ENCODE measurements around the gene AP3D1. TPM values are rescaled to one million over a fixed set of nuclear protein-coding genes. Genes with fewer than 3 reads are reported as not detected.

Gene AP3D1
- total and polyA plus RNA-seq, 9 of the 15 experiments (the other 6 are each of a cell fraction or from before 2014, with no cell fraction given) = 1.2 to 86.1 (median 35.9) TPM

GRCh38 chr19:2171349-2172145 lies 20.2 kb upstream of the AP3D1 start (continued):
- peak; percentile 70; the same call in 1 of the 2 replicates for TF ChIP-seq CTBP1 (IDR thresholded peaks at IDR 0.05; ENCODE audit: borderline replicate concordance)
- TF ChIP-seq CC2D1A (IDR thresholded peaks at IDR 0.05) = peak; percentile 75
- TF ChIP-seq ZSCAN29 (IDR thresholded peaks at IDR 0.05) = no peak
- no peak for TF ChIP-seq ZNF146 (CRISPR knock-in tag; IDR thresholded peaks at IDR 0.05; ENCODE audit: unreplicated experiment)
- TF ChIP-seq ZNF41 (CRISPR knock-in tag; conservative IDR thresholded peaks at IDR 0.05) = no peak
- TF ChIP-seq SMAD1 (IDR thresholded peaks at IDR 0.05; ENCODE audit: low read depth, low read length, partially characterized antibody) = no peak
- TF ChIP-seq MEIS2 (IDR thresholded peaks at IDR 0.05; ENCODE audit: partially characterized antibody) = peak; percentile 91
- peak; percentile 96 for TF ChIP-seq ARID1B (IDR thresholded peaks at IDR 0.05)
- TF ChIP-seq MYNN (IDR thresholded peaks at IDR 0.05) = 0 out of 2 replicates have a peak, but pooled peaks have one; percentile 72
- TF ChIP-seq MYNN (CRISPR knock-in tag; IDR thresholded peaks at IDR 0.05) = no peak
- TF ChIP-seq ZC3H8 (IDR thresholded peaks at IDR 0.05) = no peak
- TF ChIP-seq TFAP4 (CRISPR knock-in tag; IDR thresholded peaks at IDR 0.05; ENCODE audit: borderline replicate concordance) = peak; percentile 46; the same call in 1 of the 2 replicates
- no peak for TF ChIP-seq KLF13 (tag; IDR thresholded peaks at IDR 0.05; ENCODE audit: borderline replicate concordance, low read depth)
- no peak for TF ChIP-seq NR2C2 (CRISPR knock-in tag; IDR thresholded peaks at IDR 0.05)
- no peak for TF ChIP-seq NR2C2 (tag; IDR thresholded peaks at IDR 0.05)
- peak; percentile 60; the same call in 1 of the 2 replicates for TF ChIP-seq SP1 (CRISPR knock-in tag; IDR thresholded peaks at IDR 0.05)
- peak; percentile 50; the same call in 1 of the 2 replicates for TF ChIP-seq GATAD2A (IDR thresholded peaks at IDR 0.05)
- no peak for TF ChIP-seq ZNF780A (CRISPR knock-in tag; IDR thresholded peaks at IDR 0.05)
- peak; percentile 70; the same call in 1 of the 2 replicates for TF ChIP-seq FOXA1 (IDR thresholded peaks at IDR 0.05; ENCODE audit: borderline replicate concordance)
- peak; percentile 38 for TF ChIP-seq SMAD4 (CRISPR knock-in tag; conservative IDR thresholded peaks at IDR 0.05)
- TF ChIP-seq HLTF (IDR thresholded peaks at IDR 0.05) = no peak
- TF ChIP-seq TAL1 (IDR thresholded peaks at IDR 0.05) = peak; percentile 94
- TF ChIP-seq FOXA3 (CRISPR knock-in tag; conservative IDR thresholded peaks at IDR 0.05 in 1 of 2, IDR thresholded peaks at IDR 0.05 in 1 of 2) = peak; percentile 94 to 97
- 0 out of 4 replicates have a peak, but pooled peaks of 1 of the 2 experiments have one; percentile 40 for TF ChIP-seq ZNF639 (CRISPR knock-in tag; conservative IDR thresholded peaks at IDR 0.05 in 1 of 2, IDR thresholded peaks at IDR 0.05 in 1 of 2)
- peak; percentile 32; the same call in 1 of the 2 replicates for TF ChIP-seq GABPB1 (CRISPR knock-in tag; IDR thresholded peaks at IDR 0.05)
- peak in 1 of 2 experiments; percentile 57; a peak in 1 of 4 replicates for TF ChIP-seq NONO (IDR thresholded peaks at IDR 0.05; ENCODE audit: low read depth in 2 of 2, low read length in 1 of 2)
- TF ChIP-seq NCOR1 (IDR thresholded peaks at IDR 0.05) = peak; percentile 91
- TF ChIP-seq MITF (IDR thresholded peaks at IDR 0.05) = no peak
